DOHH2 (cell line): ENCODE data around the gene NAA38.

ENCODE experiments used
- H3F3A ChIP-seq: fragments of 200-600 bp; sonication (generic), shearing (Covaris generic); 2 replicates; pipeline ENCODE4 v1.6.0; 2016; ENCODE audit warnings: antibody characterized with exemption, mild to moderate bottlenecking; ENCODE audit not compliant: control insufficient read depth, insufficient read depth
- H3K27ac ChIP-seq: fragments of 200-600 bp; sonication (generic); 2 replicates; pipeline ENCODE4 v1.5.1; 2014; ENCODE audit warnings: low read depth, mild to moderate bottlenecking, low read length, moderate library complexity
- H3K27me3 ChIP-seq: fragments of 200-600 bp; sonication (generic); 2 replicates; pipeline ENCODE4 v1.6.1; 2014; ENCODE audit warnings: mild to moderate bottlenecking, low read length, mixed read lengths; ENCODE audit not compliant: control insufficient read depth
- H3K36me3 ChIP-seq: fragments of 200-600 bp; sonication (generic); 2 replicates; pipeline ENCODE4 v1.6.1; 2014; ENCODE audit warnings: mild to moderate bottlenecking, low read length, moderate library complexity, mixed read lengths; ENCODE audit not compliant: control insufficient read depth
- H3K4me1 ChIP-seq: fragments of 200-600 bp; sonication (generic); 2 replicates; pipeline ENCODE4 v1.6.1; 2014; ENCODE audit warnings: mild to moderate bottlenecking, low read length, mixed read lengths; ENCODE audit not compliant: control insufficient read depth
- H3K4me2 ChIP-seq: fragments of 200-600 bp; sonication (generic); 2 replicates; pipeline ENCODE4 v1.6.0; 2014; ENCODE audit warnings: mild to moderate bottlenecking, low read length, moderate library complexity
- H3K4me3 ChIP-seq: fragments of 200-600 bp; sonication (generic); 2 replicates; pipeline ENCODE4 v1.5.1; 2014; ENCODE audit warnings: mild to moderate bottlenecking, low read length, mixed read lengths
- H3K79me2 ChIP-seq: fragments of 200-600 bp; sonication (generic); 2 replicates; pipeline ENCODE4 v1.6.1; 2014; ENCODE audit warnings: mild to moderate bottlenecking, low read length, mixed read lengths; ENCODE audit not compliant: control insufficient read depth
- H3K9me2 ChIP-seq: fragments of 200-600 bp; sonication (generic); replicated peaks from 2 replicates; pipeline ENCODE4 v1.6.1; 2014; ENCODE audit warnings: mild to moderate bottlenecking, low read length, mixed read lengths; ENCODE audit not compliant: control insufficient read depth
- H3K9me3 ChIP-seq: fragments of 200-600 bp; sonication (generic); 2 replicates; pipeline ENCODE4 v1.6.1; 2014; ENCODE audit warnings: antibody characterized with exemption, low read length, mixed read lengths; ENCODE audit not compliant: control insufficient read depth, insufficient read depth
- H4K20me1 ChIP-seq: fragments of 200-600 bp; sonication (generic); 2 replicates; pipeline ENCODE4 v1.6.0; 2014; ENCODE audit warnings: low read depth, mild to moderate bottlenecking, antibody characterized with exemption, low read length, moderate library complexity; ENCODE audit not compliant: control insufficient read depth, insufficient read depth
- EZH2phosphoT487 ChIP-seq: fragments of 200-600 bp; sonication (generic); IDR thresholded peaks from 2 replicates; pipeline ENCODE4 v1.6.1; 2017; ENCODE audit warnings: borderline replicate concordance, mild to moderate bottlenecking, antibody characterized with exemption, low read length, moderate library complexity, mixed read lengths
- TF ChIP-seq, protein P1 (sequence below): fragments of 200-600 bp; sonication (generic); IDR thresholded peaks from one replicate; pipeline ENCODE4 v1.5.1; 2014; ENCODE audit warnings: antibody characterized with exemption, mild to moderate bottlenecking, low read depth, low read length; ENCODE audit not compliant: poor library complexity, severe bottlenecking

Gene NAA38

DNA sequence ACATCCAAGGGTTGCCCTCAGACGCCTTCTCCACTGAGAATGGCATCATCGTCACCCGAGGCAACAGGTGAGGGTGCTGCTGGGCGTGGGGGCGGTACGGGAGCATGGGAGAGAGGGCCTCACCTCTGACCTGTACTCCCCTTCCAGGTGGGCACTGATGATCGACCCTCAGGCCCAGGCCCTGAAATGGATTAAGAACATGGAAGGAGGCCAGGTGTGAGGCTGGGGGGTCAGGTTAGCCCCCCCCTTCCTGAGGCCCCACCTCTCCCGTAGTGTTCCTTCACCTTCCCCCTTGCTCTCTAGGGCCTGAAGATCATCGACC lies 39.8 kb downstream of the NAA38 start:
- Histone ChIP-seq H3F3A (no peaks in the 10 kb centered on the region), H3K79me2 (no peaks in the 10 kb centered on the region), H3K9me2 (no peaks in the 10 kb centered on the region), H3K27me3 (peaks cover 9% of the 10 kb centered on the region; the same call in 1 of the 2 replicates), H3K4me3 (no peak overlapping the region), H3K4me2 (no peak overlapping the region), H4K20me1 (no peaks in the 10 kb centered on the region), H3K4me1 (no peaks in the 10 kb centered on the region), H3K27ac (no peak overlapping the region), H3K36me3 (no peaks in the 10 kb centered on the region), H3K9me3 (no peaks in the 10 kb centered on the region)
- no peak for TF ChIP-seq EZH2phosphoT487
- TF ChIP-seq, protein P1, sequence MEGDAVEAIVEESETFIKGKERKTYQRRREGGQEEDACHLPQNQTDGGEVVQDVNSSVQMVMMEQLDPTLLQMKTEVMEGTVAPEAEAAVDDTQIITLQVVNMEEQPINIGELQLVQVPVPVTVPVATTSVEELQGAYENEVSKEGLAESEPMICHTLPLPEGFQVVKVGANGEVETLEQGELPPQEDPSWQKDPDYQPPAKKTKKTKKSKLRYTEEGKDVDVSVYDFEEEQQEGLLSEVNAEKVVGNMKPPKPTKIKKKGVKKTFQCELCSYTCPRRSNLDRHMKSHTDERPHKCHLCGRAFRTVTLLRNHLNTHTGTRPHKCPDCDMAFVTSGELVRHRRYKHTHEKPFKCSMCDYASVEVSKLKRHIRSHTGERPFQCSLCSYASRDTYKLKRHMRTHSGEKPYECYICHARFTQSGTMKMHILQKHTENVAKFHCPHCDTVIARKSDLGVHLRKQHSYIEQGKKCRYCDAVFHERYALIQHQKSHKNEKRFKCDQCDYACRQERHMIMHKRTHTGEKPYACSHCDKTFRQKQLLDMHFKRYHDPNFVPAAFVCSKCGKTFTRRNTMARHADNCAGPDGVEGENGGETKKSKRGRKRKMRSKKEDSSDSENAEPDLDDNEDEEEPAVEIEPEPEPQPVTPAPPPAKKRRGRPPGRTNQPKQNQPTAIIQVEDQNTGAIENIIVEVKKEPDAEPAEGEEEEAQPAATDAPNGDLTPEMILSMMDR: no peak

DNA sequence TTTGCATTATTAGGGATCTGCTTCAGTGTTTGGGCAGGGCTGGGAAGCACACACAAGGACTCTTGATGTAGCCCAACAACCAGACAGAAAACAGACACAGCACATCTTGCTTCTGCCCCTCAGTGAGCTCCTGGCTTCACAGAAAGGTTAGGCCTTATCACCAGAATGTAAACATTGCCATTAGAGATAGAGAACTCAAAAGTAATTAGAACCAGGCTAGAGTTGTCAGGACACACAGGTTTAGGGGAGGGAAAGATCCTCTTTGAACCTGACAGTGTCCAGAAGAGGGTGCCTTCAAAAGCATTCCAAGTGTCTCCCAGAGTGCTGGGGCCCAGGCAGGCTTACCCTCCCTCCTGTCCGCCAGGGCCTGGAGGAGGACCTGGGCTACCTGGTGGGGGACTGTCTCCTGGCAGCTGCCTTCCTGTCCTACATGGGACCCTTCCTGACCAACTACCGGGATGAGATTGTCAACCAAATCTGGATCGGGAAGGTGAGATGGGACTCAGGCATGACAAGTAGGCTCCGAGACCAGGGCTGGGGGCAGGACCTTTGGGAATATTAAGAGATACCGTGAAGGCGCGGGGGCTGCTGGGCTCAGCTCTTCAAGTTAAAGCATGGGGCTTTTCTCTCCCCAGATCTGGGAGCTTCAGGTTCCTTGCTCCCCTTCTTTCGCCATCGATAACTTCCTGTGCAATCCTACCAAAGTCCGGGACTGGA lies 40.3 kb downstream of the NAA38 start:
- H3K27ac ChIP-seq: no peak overlapping the region
- no peaks in the 10 kb centered on the region for H4K20me1 ChIP-seq
- TF ChIP-seq, protein P1: no peak
- no peak for TF ChIP-seq EZH2phosphoT487
- H3K79me2 ChIP-seq: no peaks in the 10 kb centered on the region
- H3F3A ChIP-seq: no peaks in the 10 kb centered on the region
- H3K4me3 ChIP-seq: no peak overlapping the region
- H3K36me3 ChIP-seq: no peaks in the 10 kb centered on the region
- H3K4me1 ChIP-seq: no peaks in the 10 kb centered on the region
- H3K9me3 ChIP-seq: no peaks in the 10 kb centered on the region
- no peak overlapping the region for H3K4me2 ChIP-seq
- H3K27me3 ChIP-seq: peaks cover 9% of the 10 kb centered on the region; the same call in 1 of the 2 replicates
- H3K9me2 ChIP-seq: no peaks in the 10 kb centered on the region

DNA sequence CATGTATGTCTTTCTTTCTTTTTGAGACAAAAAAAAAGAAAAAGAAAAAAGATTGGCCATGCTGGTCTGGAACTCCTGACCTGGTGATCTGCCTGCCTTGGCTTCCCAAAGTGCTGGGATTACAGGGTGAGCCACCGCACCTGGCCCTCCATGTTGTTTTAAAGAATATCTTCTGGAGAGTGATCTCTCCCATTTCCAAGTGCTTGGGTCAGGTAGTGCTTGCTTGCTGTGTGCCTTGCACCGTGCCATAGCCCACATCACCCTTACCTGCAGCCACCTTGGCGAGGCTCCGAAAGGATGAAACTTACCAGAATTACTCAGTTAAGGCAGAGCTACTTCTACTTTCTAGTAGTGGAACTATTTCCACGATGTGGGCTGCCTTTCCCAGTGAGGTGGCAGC lies 42.4 kb downstream of the NAA38 start:
- Histone ChIP-seq H3K4me3 (no peak overlapping the region), H4K20me1 (no peaks in the 10 kb centered on the region), H3F3A (no peaks in the 10 kb centered on the region), H3K4me2 (no peak overlapping the region), H3K27me3 (peaks cover 12% of the 10 kb centered on the region; the same call in 1 of the 2 replicates), H3K9me2 (no peaks in the 10 kb centered on the region), H3K79me2 (no peaks in the 10 kb centered on the region), H3K27ac (no peak overlapping the region), H3K9me3 (no peaks in the 10 kb centered on the region), H3K36me3 (no peaks in the 10 kb centered on the region), H3K4me1 (no peaks in the 10 kb centered on the region)
- TF ChIP-seq, protein P1: no peak
- TF ChIP-seq EZH2phosphoT487: no peak
